Measurements from ENCODE around the gene CHAF1A.

CHAF1A gene

DNA sequence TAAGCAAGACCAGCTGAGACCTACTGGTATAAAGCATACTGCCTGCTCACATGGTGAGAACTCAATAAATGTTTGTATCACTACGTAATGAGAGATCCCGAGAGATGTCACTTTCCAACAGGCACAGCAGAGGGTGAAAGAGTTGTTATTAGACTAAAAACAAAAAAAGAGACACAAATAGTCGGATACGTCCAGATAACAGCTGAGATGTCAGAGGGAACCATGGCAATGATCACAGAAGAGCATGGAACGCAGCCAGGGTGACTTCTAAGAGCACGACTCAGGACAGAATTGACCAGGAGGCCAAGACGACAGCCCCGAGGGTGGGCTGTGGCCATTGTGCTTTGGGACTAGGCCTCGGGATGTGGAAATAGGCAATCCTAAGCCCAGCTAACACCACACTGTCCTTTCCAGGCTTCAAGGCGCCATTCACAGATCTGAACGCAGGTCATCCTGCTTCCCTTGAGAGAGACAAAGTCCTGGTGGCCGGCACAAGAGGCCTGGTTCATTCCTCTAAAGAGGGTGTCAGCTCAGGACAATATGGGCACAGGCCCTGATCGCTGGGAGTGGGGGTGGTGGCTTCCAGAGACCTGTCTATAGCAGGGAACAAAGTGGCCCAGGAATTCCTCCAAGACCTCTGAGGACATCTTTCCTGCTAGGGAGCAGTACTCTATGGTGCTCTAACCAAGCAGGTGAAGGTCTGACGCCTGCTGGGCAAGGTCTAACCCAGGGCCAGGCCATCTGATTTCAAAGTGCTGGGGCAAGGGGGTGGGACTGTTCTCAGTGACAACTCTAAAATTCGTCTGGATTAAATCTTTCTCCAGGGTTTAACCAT is 5.3 kb upstream of the CHAF1A start:
- H3K27ac ChIP-seq (ENCODE audit: low read length): no peak overlapping the region
- H3K36me3 ChIP-seq (ENCODE audit: insufficient read depth, low read length): peaks cover 27% of the 10 kb centered on the region
- peak overlapping the region; percentile 35; the same call in 1 of the 2 replicates for H3K4me2 ChIP-seq (ENCODE audit: insufficient read depth, low read length)
- peaks cover 44% of the 10 kb centered on the region for H3K4me1 ChIP-seq (ENCODE audit: insufficient read depth, low read length)
- ATAC-seq (ENCODE audit: insufficient read depth, low read depth) (no peak), DNase-seq (no peak)
- peaks cover 82% of the 10 kb centered on the region for H3K79me2 ChIP-seq (ENCODE audit: insufficient read depth, low read length)
- H3K4me3 ChIP-seq (ENCODE audit: low read depth in 1 of 2, low read length in 2 of 2): no peak overlapping the region
- H2AFZ ChIP-seq (ENCODE audit: low read depth, low read length): no peak overlapping the region
- H4K20me1 ChIP-seq (ENCODE audit: insufficient read depth, low read length): peaks cover 50% of the 10 kb centered on the region
- H3K27me3 ChIP-seq (ENCODE audit: insufficient read depth, low read length, poor library complexity): no peaks in the 10 kb centered on the region
- H3K9me3 ChIP-seq (ENCODE audit: insufficient read depth, low read length, severe bottlenecking): no peaks in the 10 kb centered on the region
- TF ChIP-seq, protein P1, sequence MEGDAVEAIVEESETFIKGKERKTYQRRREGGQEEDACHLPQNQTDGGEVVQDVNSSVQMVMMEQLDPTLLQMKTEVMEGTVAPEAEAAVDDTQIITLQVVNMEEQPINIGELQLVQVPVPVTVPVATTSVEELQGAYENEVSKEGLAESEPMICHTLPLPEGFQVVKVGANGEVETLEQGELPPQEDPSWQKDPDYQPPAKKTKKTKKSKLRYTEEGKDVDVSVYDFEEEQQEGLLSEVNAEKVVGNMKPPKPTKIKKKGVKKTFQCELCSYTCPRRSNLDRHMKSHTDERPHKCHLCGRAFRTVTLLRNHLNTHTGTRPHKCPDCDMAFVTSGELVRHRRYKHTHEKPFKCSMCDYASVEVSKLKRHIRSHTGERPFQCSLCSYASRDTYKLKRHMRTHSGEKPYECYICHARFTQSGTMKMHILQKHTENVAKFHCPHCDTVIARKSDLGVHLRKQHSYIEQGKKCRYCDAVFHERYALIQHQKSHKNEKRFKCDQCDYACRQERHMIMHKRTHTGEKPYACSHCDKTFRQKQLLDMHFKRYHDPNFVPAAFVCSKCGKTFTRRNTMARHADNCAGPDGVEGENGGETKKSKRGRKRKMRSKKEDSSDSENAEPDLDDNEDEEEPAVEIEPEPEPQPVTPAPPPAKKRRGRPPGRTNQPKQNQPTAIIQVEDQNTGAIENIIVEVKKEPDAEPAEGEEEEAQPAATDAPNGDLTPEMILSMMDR (IDR thresholded peaks at IDR 0.05; ENCODE audit: borderline replicate concordance, extremely low read depth, low read length, poor library complexity, severe bottlenecking): no peak
- TF ChIP-seq EZH2 (IDR thresholded peaks at IDR 0.05; ENCODE audit: borderline replicate concordance, low read depth, low read length, severe bottlenecking): no peak
- H3K9ac ChIP-seq (ENCODE audit: low read depth, low read length): 0 out of 2 replicates have a peak overlapping the region, but pooled peaks have one; percentile 4

DNA sequence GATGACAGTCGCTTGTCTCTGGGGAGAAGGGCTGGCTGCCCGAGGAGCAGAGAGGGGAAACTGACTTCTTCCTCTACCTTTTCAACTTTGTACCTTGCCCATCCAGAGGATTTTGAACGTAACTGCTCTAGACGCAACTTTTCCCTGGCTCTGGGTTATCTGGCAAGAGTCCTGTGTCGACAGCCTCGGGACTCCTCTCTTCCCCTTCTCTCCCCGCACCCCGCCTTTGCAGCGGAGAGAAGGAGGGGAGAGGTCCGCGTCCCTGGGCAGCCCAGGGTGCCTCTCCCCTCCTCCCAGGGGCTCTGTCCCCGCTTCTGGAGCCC is 2.7 kb upstream of the CHAF1A start:
- peaks cover 60% of the 10 kb centered on the region for H3K4me1 ChIP-seq (ENCODE audit: insufficient read depth, low read length)
- ATAC-seq (ENCODE audit: insufficient read depth, low read depth): peak; percentile 6
- peaks cover 46% of the 10 kb centered on the region for H3K36me3 ChIP-seq (ENCODE audit: insufficient read depth, low read length)
- peak overlapping the region; percentile 72 for H2AFZ ChIP-seq (ENCODE audit: low read depth, low read length)
- DNase-seq: no peak
- TF ChIP-seq, protein P1 (IDR thresholded peaks at IDR 0.05; ENCODE audit: borderline replicate concordance, extremely low read depth, low read length, poor library complexity, severe bottlenecking): no peak
- TF ChIP-seq EZH2 (IDR thresholded peaks at IDR 0.05; ENCODE audit: borderline replicate concordance, low read depth, low read length, severe bottlenecking): no peak
- H4K20me1 ChIP-seq (ENCODE audit: insufficient read depth, low read length): peaks cover 49% of the 10 kb centered on the region
- H3K4me2 ChIP-seq (ENCODE audit: insufficient read depth, low read length): peak overlapping the region; percentile 88
- H3K9me3 ChIP-seq (ENCODE audit: insufficient read depth, low read length, severe bottlenecking): no peaks in the 10 kb centered on the region
- H3K4me3 ChIP-seq (ENCODE audit: low read depth in 1 of 2, low read length in 2 of 2): peak overlapping the region; percentile 47 to 64; a peak in 3 of 4 replicates
- H3K9ac ChIP-seq (ENCODE audit: low read depth, low read length): peak overlapping the region; percentile 92
- peak overlapping the region; percentile 47 for H3K27ac ChIP-seq (ENCODE audit: low read length)
- H3K27me3 ChIP-seq (ENCODE audit: insufficient read depth, low read length, poor library complexity): no peaks in the 10 kb centered on the region
- peaks cover 80% of the 10 kb centered on the region for H3K79me2 ChIP-seq (ENCODE audit: insufficient read depth, low read length)

DNA sequence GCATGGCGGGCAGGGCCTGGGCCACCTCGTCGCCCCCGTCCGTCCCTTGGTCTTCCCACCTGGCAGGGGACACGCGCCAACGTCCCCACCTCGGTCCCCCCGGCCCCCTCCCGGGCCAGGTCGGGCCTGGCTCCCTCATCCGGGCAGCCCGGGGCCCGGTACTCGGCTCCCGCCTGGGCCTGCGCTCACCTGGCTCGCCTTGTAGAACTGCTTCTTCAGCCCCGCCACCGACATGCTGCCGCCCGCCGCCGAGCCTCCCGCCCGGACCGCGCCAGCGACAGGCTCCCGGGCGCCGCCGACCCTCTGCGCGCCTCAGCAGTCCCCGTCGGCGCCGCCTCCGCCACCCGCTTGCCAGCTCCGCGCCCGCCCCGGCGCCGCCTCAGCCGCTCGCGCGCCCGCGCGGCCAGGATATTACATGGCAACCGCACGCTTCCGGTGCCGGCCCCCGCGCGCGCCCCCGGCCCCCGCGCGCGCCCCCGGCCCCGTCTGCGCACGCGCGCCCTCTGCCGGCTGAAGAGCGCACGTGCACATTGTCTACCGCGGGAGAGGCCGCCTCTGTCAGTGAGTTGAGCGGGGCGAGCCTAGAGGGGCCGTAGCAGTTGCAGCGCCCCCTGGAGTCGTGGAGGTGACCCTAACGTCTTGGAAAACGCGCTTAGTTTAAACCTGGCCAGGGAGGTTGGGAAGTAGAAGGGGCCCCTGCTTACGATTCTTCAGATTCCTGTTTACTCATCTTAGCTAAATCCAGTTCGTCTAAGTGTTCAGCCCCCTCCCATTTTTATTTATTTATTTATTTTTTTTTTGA is 2.1 kb upstream of the CHAF1A start, which contains the start of gene SH3GL1:
TSS of gene SH3GL1 (minus strand) at position 413 of the 802 bp plus-strand sequence. CDS start at position 234, 179 bp downstream.
- ATAC-seq (ENCODE audit: insufficient read depth, low read depth) (peak; percentile 60), DNase-seq (peak; percentile 88)
- H3K9me3 ChIP-seq (ENCODE audit: insufficient read depth, low read length, severe bottlenecking): no peaks in the 10 kb centered on the region
- H3K36me3 ChIP-seq (ENCODE audit: insufficient read depth, low read length): peaks cover 47% of the 10 kb centered on the region
- no peaks in the 10 kb centered on the region for H3K27me3 ChIP-seq (ENCODE audit: insufficient read depth, low read length, poor library complexity)
- peak within 1 kb of the TSS; percentile 47 to 64; a peak in 3 of 4 replicates for H3K4me3 ChIP-seq (ENCODE audit: low read depth in 1 of 2, low read length in 2 of 2)
- H4K20me1 ChIP-seq (ENCODE audit: insufficient read depth, low read length): peaks cover 50% of the 10 kb centered on the region
- H2AFZ ChIP-seq (ENCODE audit: low read depth, low read length): peak within 1 kb of the TSS; percentile 72
- peak within 1 kb of the TSS; percentile 92 for H3K9ac ChIP-seq (ENCODE audit: low read depth, low read length)
- peaks cover 66% of the 10 kb centered on the region for H3K4me1 ChIP-seq (ENCODE audit: insufficient read depth, low read length)
- no peak for TF ChIP-seq EZH2 (IDR thresholded peaks at IDR 0.05; ENCODE audit: borderline replicate concordance, low read depth, low read length, severe bottlenecking)
- TF ChIP-seq, protein P1 (IDR thresholded peaks at IDR 0.05; ENCODE audit: borderline replicate concordance, extremely low read depth, low read length, poor library complexity, severe bottlenecking): peak; percentile 95
- peak within 1 kb of the TSS; percentile 88 for H3K4me2 ChIP-seq (ENCODE audit: insufficient read depth, low read length)
- peak within 1 kb of the TSS; percentile 47 for H3K27ac ChIP-seq (ENCODE audit: low read length)
- peaks cover 80% of the 10 kb centered on the region for H3K79me2 ChIP-seq (ENCODE audit: insufficient read depth, low read length)
